ENCODE measurements around the gene VSX2.

Gene VSX2

GRCh38 chr14:74309125-74310022, 70.1 kb downstream of the VSX2 start:
- TF ChIP-seq SIN3A (IDR thresholded peaks at IDR 0.05; ENCODE audit: borderline replicate concordance, insufficient read depth, low read length): no peak
- no peak for TF ChIP-seq TAF1 (IDR thresholded peaks at IDR 0.05; ENCODE audit: borderline replicate concordance, insufficient read depth, low read length)
- TF ChIP-seq FOXP2 (optimal IDR thresholded peaks at IDR 0.05; ENCODE audit: borderline replicate concordance, extremely low read depth, extremely low read length, insufficient read depth): no peak
- no peak for TF ChIP-seq REST (IDR thresholded peaks at IDR 0.05; ENCODE audit: insufficient read depth in 1 of 2, low read depth in 2 of 2, low read length in 2 of 2)
- no peak for TF ChIP-seq POLR2AphosphoS5 (IDR thresholded peaks at IDR 0.05; ENCODE audit: low read depth, low read length)

- TF ChIP-seq REST (IDR thresholded peaks at IDR 0.05; ENCODE audit: insufficient read depth in 1 of 2, low read depth in 2 of 2, low read length in 2 of 2) (no peak), FOXP2 (optimal IDR thresholded peaks at IDR 0.05; ENCODE audit: borderline replicate concordance, extremely low read depth, extremely low read length, insufficient read depth) (no peak), SIN3A (IDR thresholded peaks at IDR 0.05; ENCODE audit: borderline replicate concordance, insufficient read depth, low read length) (no peak), POLR2AphosphoS5 (IDR thresholded peaks at IDR 0.05; ENCODE audit: low read depth, low read length) (no peak)
Measured at GRCh38 chr14:74312161-74312560, 72.9 kb downstream of the VSX2 start.

Measured in PFSK-1 (cell line).